IPS-NIHi11 (cell line): ENCODE measurements around the gene PAN2.
A peak's percentile ranks its signal among the peaks of the same experiment; 100 is the strongest.

ENCODE experiments used
- DNase-seq: peaks from one replicate; pipeline ENCODE4 v3.0.0; 2012; ENCODE audit warnings: mixed read lengths, low spot score

The PAN2 gene

GRCh38 chr12:56271031-56271430 is 62.8 kb downstream of the PAN2 start:
- peak; percentile 65 for DNase-seq

GRCh38 chr12:56267443-56268071 is 66.2 kb downstream of the PAN2 start:
- peak; percentile 59 for DNase-seq

- peak; percentile 100 for DNase-seq
These were observed 66.9 kb downstream of the PAN2 start, which contains the start of gene COQ10A for GRCh38 chr12:56266693-56267442. COQ10A (plus strand) TSS chr12:56266942; CDS start chr12:56267119, 177 bp downstream.
